H1 (cell line): ENCODE measurements around the gene SHISA7. TPM values are rescaled to one million over a fixed set of nuclear protein-coding genes. Genes with fewer than 3 reads are reported as not detected.

ENCODE experiments used
- CBX5 ChIP-seq: fragments of 300-800, 300-1000 bp; sonication (generic); IDR thresholded peaks from 2 replicates; pipeline ENCODE4 v1.7.1; 2016; ENCODE audit warnings: antibody characterized with exemption, low read length, low read depth
- POU5F1 ChIP-seq: IDR thresholded peaks from 2 replicates; pipeline ENCODE4 v1.6.1; 2011; ENCODE audit warnings: low read depth, mild to moderate bottlenecking, low read length, moderate library complexity
- RBBP5 ChIP-seq: IDR thresholded peaks from 2 replicates; pipeline ENCODE4 v1.7.1; 2012; ENCODE audit warnings: low read depth, mild to moderate bottlenecking, inconsistent platforms, low read length, moderate library complexity, borderline replicate concordance
- polyA plus RNA-seq, 7 experiments: library from polyadenylated mRNA; depleted of rRNA in 3 of 7; stranded (reverse) in 5 of 7; unstranded in 2 of 7; fragments of >200 nt in 5 of 7; fragments of 200-250 nt in 2 of 7; gene quantifications; 1 replicate in 5 of 7; 2 replicates in 1 of 7; 4 replicates in 1 of 7; pipeline versions ENCODE4 v1.2.1 to v1.2.3, GENCODE V29; 2011 to 2013; ENCODE audit warnings: missing spikeins in 2 of 7, mixed read lengths in 2 of 7
- total RNA-seq: library from RNA; stranded (reverse); fragmentation: NEBNext Ultra II Directional; extraction: Animal tissue kit (Norgen Biotek cat#: 25700); gene quantifications from 2 replicates; pipeline ENCODE4 v1.2.1, GENCODE V29; 2021
- TF ChIP-seq, protein P1 (sequence below), 3 experiments: IDR thresholded peaks; 1 replicate in 2 of 3; 2 replicates in 1 of 3; pipeline versions ENCODE4 v1.5.1 to v1.6.1; 2011; ENCODE audit warnings: low read length in 3 of 3, mild to moderate bottlenecking in 3 of 3, inconsistent platforms in 2 of 3, low read depth in 1 of 3, moderate library complexity in 1 of 3; ENCODE audit not compliant: insufficient read depth in 1 of 3; ENCODE audit errors: control extremely low read depth in 1 of 3
- TF ChIP-seq, protein P2 (sequence below): IDR thresholded peaks from 2 replicates; pipeline ENCODE4 v1.6.1; 2011; ENCODE audit warnings: low read depth, mild to moderate bottlenecking, low read length; ENCODE audit not compliant: insufficient read depth

The SHISA7 gene
- total and polyA plus RNA-seq, 2 of the 8 experiments (the other 6 are each of a cell fraction or from before 2014, with no cell fraction given) = 0.76 to 1.0 TPM

DNA sequence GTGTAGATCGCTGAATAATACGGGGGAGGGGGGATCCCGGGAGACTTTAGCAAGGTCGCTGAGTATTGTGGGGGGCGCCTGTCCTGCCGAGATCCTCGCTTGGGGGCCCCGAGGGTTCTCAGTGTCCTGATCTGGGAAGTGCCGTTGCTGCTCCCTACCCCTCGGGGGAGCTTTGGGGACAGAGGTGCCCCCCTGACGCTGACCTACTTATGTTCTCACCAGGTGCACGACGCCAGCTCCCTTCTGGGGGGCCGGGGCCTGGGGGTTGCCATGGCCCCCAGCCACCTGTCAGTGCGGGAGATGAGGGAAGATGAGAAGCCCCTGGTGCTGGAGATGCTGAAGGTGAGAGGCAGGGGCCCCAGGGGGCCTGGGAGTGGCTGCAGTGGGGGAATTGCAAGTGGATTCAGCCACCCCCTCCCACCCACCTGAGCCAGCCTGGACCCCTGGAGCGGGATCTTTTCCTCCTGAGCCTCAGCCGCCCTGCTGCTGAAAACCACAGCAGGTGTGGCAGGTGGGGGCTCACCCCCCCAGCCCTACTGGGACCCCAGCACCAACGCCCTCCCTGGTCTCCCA lies 42.4 kb upstream of the SHISA7 start (continued):
- TF ChIP-seq CBX5 = no peak
- TF ChIP-seq RBBP5 = no peak
- TF ChIP-seq, protein P1, sequence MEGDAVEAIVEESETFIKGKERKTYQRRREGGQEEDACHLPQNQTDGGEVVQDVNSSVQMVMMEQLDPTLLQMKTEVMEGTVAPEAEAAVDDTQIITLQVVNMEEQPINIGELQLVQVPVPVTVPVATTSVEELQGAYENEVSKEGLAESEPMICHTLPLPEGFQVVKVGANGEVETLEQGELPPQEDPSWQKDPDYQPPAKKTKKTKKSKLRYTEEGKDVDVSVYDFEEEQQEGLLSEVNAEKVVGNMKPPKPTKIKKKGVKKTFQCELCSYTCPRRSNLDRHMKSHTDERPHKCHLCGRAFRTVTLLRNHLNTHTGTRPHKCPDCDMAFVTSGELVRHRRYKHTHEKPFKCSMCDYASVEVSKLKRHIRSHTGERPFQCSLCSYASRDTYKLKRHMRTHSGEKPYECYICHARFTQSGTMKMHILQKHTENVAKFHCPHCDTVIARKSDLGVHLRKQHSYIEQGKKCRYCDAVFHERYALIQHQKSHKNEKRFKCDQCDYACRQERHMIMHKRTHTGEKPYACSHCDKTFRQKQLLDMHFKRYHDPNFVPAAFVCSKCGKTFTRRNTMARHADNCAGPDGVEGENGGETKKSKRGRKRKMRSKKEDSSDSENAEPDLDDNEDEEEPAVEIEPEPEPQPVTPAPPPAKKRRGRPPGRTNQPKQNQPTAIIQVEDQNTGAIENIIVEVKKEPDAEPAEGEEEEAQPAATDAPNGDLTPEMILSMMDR (IDR thresholded peaks at IDR 0.05; ENCODE audit: control extremely low read depth in 1 of 3, insufficient read depth in 1 of 3, low read depth in 1 of 3, low read length in 3 of 3) = no peak
- no peak for TF ChIP-seq POU5F1
- TF ChIP-seq, protein P2, sequence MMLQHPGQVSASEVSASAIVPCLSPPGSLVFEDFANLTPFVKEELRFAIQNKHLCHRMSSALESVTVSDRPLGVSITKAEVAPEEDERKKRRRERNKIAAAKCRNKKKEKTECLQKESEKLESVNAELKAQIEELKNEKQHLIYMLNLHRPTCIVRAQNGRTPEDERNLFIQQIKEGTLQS = no peak
